NCI-H1436 (cell line): ENCODE data around the gene AGBL5.

Experiments used
- DNase-seq: peaks from one replicate; lab custom pipeline; 2025; lab: John Stamatoyannopoulos, UW

AGBL5 gene

GRCh38 chr2:27050996-27051901 lies at the start of gene AGBL5:
Gene AGBL5, plus strand, starts transcription at chr2:27051668. Its CDS starts 1,291 bp downstream, at chr2:27052959.
- peak; percentile 90 for DNase-seq

GRCh38 chr2:27001950-27002349 lies 49.5 kb upstream of the AGBL5 start:
- no peak for DNase-seq

GRCh38 chr2:27003007-27003406 lies 48.5 kb upstream of the AGBL5 start:
- no peak for DNase-seq

- no peak for DNase-seq
Observed at GRCh38 chr2:27003857-27004256, 47.6 kb upstream of the AGBL5 start.

GRCh38 chr2:27006602-27007415 lies 44.7 kb upstream of the AGBL5 start:
- no peak for DNase-seq

- no peak for DNase-seq
Observed at GRCh38 chr2:27007416-27008374, 43.8 kb upstream of the AGBL5 start.

GRCh38 chr2:27008678-27009077 lies 42.8 kb upstream of the AGBL5 start:
- no peak for DNase-seq

GRCh38 chr2:27009083-27009482 lies 42.4 kb upstream of the AGBL5 start:
- no peak for DNase-seq

GRCh38 chr2:27009716-27010115 lies 41.8 kb upstream of the AGBL5 start:
- DNase-seq: no peak

GRCh38 chr2:27010139-27010538 lies 41.3 kb upstream of the AGBL5 start:
- no peak for DNase-seq

- no peak for DNase-seq
Observed at GRCh38 chr2:27013738-27014137, 37.7 kb upstream of the AGBL5 start.

- DNase-seq: no peak
Observed at GRCh38 chr2:27014771-27015433, 36.6 kb upstream of the AGBL5 start.

GRCh38 chr2:27016801-27017325 lies 34.6 kb upstream of the AGBL5 start:
- DNase-seq: peak; percentile 69

- DNase-seq: no peak
Observed at GRCh38 chr2:27018142-27018541, 33.3 kb upstream of the AGBL5 start.

GRCh38 chr2:27019459-27019858 lies 32.0 kb upstream of the AGBL5 start:
- no peak for DNase-seq

- no peak for DNase-seq
Observed at GRCh38 chr2:27019931-27020855, 31.3 kb upstream of the AGBL5 start.

GRCh38 chr2:27021253-27022049 lies 30.0 kb upstream of the AGBL5 start:
- DNase-seq: no peak

- no peak for DNase-seq
Observed at GRCh38 chr2:27023740-27024139, 27.7 kb upstream of the AGBL5 start.

- DNase-seq: no peak
Observed at GRCh38 chr2:27024188-27024587, 27.3 kb upstream of the AGBL5 start.
